ENCODE measurements around the gene MLLT10.

DNA sequence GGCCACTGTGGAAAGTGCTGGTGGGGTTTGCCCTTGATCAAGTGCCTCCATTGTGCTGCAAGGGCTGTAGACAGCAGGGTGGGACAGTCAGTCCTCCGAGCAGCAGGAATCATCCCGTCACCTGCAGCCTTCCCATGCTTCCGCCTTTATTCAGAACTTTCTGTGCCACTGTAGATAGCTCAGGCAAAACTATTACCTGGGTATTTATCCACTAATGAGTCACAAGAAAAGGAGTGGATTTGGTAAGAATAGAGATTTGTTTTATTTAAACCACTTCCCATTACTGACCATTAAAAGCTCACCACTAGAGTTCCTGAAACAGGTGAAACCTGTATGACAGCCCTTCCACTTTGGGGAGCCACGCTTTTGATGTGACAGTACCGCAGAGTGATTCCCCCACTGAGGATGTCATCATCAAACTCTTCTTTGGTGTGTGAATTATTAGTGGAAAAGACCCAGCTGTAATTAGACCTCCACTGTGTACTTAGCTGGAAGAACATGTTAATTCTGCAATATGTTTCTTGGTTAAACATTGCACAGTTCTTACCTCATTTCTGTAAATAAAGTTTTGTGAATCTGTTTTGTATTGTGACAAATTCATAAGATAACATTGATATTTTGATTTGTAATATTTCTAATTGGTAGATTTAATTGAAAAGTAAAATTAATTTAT, 208.8 kb downstream of the MLLT10 start:
- TF ChIP-seq, protein P1, sequence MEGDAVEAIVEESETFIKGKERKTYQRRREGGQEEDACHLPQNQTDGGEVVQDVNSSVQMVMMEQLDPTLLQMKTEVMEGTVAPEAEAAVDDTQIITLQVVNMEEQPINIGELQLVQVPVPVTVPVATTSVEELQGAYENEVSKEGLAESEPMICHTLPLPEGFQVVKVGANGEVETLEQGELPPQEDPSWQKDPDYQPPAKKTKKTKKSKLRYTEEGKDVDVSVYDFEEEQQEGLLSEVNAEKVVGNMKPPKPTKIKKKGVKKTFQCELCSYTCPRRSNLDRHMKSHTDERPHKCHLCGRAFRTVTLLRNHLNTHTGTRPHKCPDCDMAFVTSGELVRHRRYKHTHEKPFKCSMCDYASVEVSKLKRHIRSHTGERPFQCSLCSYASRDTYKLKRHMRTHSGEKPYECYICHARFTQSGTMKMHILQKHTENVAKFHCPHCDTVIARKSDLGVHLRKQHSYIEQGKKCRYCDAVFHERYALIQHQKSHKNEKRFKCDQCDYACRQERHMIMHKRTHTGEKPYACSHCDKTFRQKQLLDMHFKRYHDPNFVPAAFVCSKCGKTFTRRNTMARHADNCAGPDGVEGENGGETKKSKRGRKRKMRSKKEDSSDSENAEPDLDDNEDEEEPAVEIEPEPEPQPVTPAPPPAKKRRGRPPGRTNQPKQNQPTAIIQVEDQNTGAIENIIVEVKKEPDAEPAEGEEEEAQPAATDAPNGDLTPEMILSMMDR (conservative IDR thresholded peaks at IDR 0.05; ENCODE audit: low read depth, low read length), result no peak
- TF ChIP-seq EZH2 (IDR thresholded peaks at IDR 0.05; ENCODE audit: borderline replicate concordance, low read depth, low read length, poor library complexity, severe bottlenecking), result no peak
